H9 (cell line): Measurements from ENCODE around the gene GPC4. TPM values are rescaled to one million over a fixed set of nuclear protein-coding genes. Genes with fewer than 3 reads are reported as not detected.

Source experiments
- DNase-seq: peaks from one replicate; pipeline ENCODE4 v3.0.0-alpha.2; 2017
- H2AFZ ChIP-seq: one replicate; pipeline ENCODE4 v1.6.1; 2013; ENCODE audit warnings: mild to moderate bottlenecking, low read length, control low read depth, moderate library complexity
- H2AK5ac ChIP-seq: 2 replicates; pipeline ENCODE4 v1.6.1; 2013; ENCODE audit warnings: low read length, control low read depth, mixed read lengths; ENCODE audit not compliant: insufficient read length
- H2BK120ac ChIP-seq: one replicate; pipeline ENCODE4 v1.6.1; 2013; ENCODE audit warnings: low read depth, mild to moderate bottlenecking, low read length, control low read depth, inconsistent platforms; ENCODE audit not compliant: poor library complexity, severe bottlenecking
- H2BK12ac ChIP-seq: 2 replicates; pipeline ENCODE4 v1.6.1; 2013; ENCODE audit warnings: low read length, control low read depth, mixed read lengths, low read depth; ENCODE audit not compliant: insufficient read length
- H2BK15ac ChIP-seq: 2 replicates; pipeline ENCODE4 v1.6.1; 2013; ENCODE audit warnings: low read depth, low read length, control low read depth
- H2BK20ac ChIP-seq: one replicate; pipeline ENCODE4 v1.6.1; 2013; ENCODE audit warnings: low read depth, mild to moderate bottlenecking, low read length, control low read depth, inconsistent platforms; ENCODE audit not compliant: poor library complexity, severe bottlenecking
- H2BK5ac ChIP-seq: 2 replicates; pipeline ENCODE4 v1.6.1; 2013; ENCODE audit warnings: low read length, control low read depth, mixed read lengths; ENCODE audit not compliant: insufficient read length
- H3K14ac ChIP-seq: 2 replicates; pipeline ENCODE4 v1.6.1; 2013; ENCODE audit warnings: low read length, control low read depth; ENCODE audit not compliant: insufficient read depth
- H3K18ac ChIP-seq: 2 replicates; pipeline ENCODE4 v1.6.1; 2013; ENCODE audit warnings: low read depth, mild to moderate bottlenecking, mixed read lengths, low read length, control low read depth; ENCODE audit not compliant: insufficient read length
- H3K23ac ChIP-seq: 2 replicates; pipeline ENCODE4 v1.6.1; 2013; ENCODE audit warnings: low read length, control low read depth, mixed read lengths, low read depth; ENCODE audit not compliant: insufficient read length
- H3K23me2 ChIP-seq: 2 replicates; pipeline ENCODE4 v1.6.1; 2013; ENCODE audit warnings: low read depth, mild to moderate bottlenecking, mixed read lengths, low read length, control low read depth; ENCODE audit not compliant: insufficient read length, poor library complexity, severe bottlenecking
- H3K27ac ChIP-seq: 2 replicates; pipeline ENCODE4 v1.5.1; 2013; ENCODE audit warnings: low read length, control low read depth, mixed read lengths, low read depth; ENCODE audit not compliant: insufficient read length
- H3K27me3 ChIP-seq: 2 replicates; pipeline ENCODE4 v1.6.1; 2013; ENCODE audit warnings: low read length, control low read depth, inconsistent platforms; ENCODE audit not compliant: insufficient read depth
- H3K4ac ChIP-seq: 2 replicates; pipeline ENCODE4 v1.6.1; 2013; ENCODE audit warnings: low read depth, mild to moderate bottlenecking, control low read depth, inconsistent platforms, low read length, moderate library complexity
- H3K4me1 ChIP-seq: 2 replicates; pipeline ENCODE4 v1.6.1; 2013; ENCODE audit warnings: low read length, control low read depth, inconsistent platforms; ENCODE audit not compliant: insufficient read depth
- H3K4me2 ChIP-seq: 2 replicates; pipeline ENCODE4 v1.6.1; 2013; ENCODE audit warnings: low read length, control low read depth, mixed read lengths; ENCODE audit not compliant: insufficient read length, insufficient read depth
- H3K56ac ChIP-seq: 2 replicates; pipeline ENCODE4 v1.6.1; 2013; ENCODE audit warnings: low read depth, mild to moderate bottlenecking, mixed read lengths, low read length, control low read depth; ENCODE audit not compliant: insufficient read length
- H3K79me1 ChIP-seq: 2 replicates; pipeline ENCODE4 v1.6.1; 2013; ENCODE audit warnings: low read depth, mild to moderate bottlenecking, moderate library complexity, low read length, control low read depth, inconsistent platforms; ENCODE audit not compliant: insufficient read depth, poor library complexity, severe bottlenecking
- H3K79me2 ChIP-seq: 2 replicates; pipeline ENCODE4 v1.6.1; 2013; ENCODE audit warnings: low read length, control low read depth, inconsistent platforms; ENCODE audit not compliant: insufficient read depth
- H3K9ac ChIP-seq: 2 replicates; pipeline ENCODE4 v1.6.1; 2013; ENCODE audit warnings: low read length, control low read depth, mixed read lengths; ENCODE audit not compliant: insufficient read length; ENCODE audit errors: extremely low read depth
- H3K9me3 ChIP-seq: one replicate; pipeline ENCODE4 v1.6.1; 2013; ENCODE audit warnings: low read depth, low read length, inconsistent platforms; ENCODE audit not compliant: control insufficient read depth
- H3T11ph ChIP-seq: one replicate; pipeline ENCODE4 v1.6.1; 2013; ENCODE audit warnings: mild to moderate bottlenecking, low read length, control low read depth, inconsistent platforms
- H4K20me1 ChIP-seq: one replicate; pipeline ENCODE4 v1.6.1; 2013; ENCODE audit not compliant: control insufficient read depth, insufficient read length, insufficient read depth
- H4K5ac ChIP-seq: 2 replicates; pipeline ENCODE4 v1.6.1; 2013; ENCODE audit warnings: low read depth, mild to moderate bottlenecking, mixed read lengths, low read length, control low read depth; ENCODE audit not compliant: insufficient read length
- H4K8ac ChIP-seq: replicated peaks from 2 replicates; pipeline ENCODE4 v1.6.1; 2013; ENCODE audit warnings: low read length, control low read depth, mixed read lengths, low read depth; ENCODE audit not compliant: insufficient read length
- H4K91ac ChIP-seq: 2 replicates; pipeline ENCODE4 v1.6.1; 2013; ENCODE audit warnings: low read depth, mild to moderate bottlenecking, moderate library complexity, mixed read lengths, low read length, control low read depth; ENCODE audit not compliant: insufficient read length
- H3K27ac Mint-ChIP-seq, 3 experiments: 2 replicates in 2 of 3; 3 replicates in 1 of 3; pipeline ENCODE4 v1.8.0; 2020 to 2021; ENCODE audit warnings: mixed read lengths in 3 of 3, mild to moderate bottlenecking in 1 of 3, moderate library complexity in 1 of 3
- H3K27me3 Mint-ChIP-seq: 2 replicates; pipeline ENCODE4 v1.8.0; 2021; ENCODE audit warnings: low read depth, mild to moderate bottlenecking, moderate library complexity, mixed read lengths
- H3K36me3 Mint-ChIP-seq, 3 experiments: 2 replicates in 2 of 3; 3 replicates in 1 of 3; pipeline ENCODE4 v1.8.0; 2020 to 2021; ENCODE audit warnings: low read depth in 3 of 3, mixed read lengths in 3 of 3; ENCODE audit not compliant: insufficient read depth in 1 of 3
- H3K4me1 Mint-ChIP-seq, 2 experiments: 2 replicates each; pipeline ENCODE4 v1.8.0; 2020; ENCODE audit warnings: mixed read lengths in 2 of 2
- H3K4me3 Mint-ChIP-seq, 2 experiments: 2 replicates in 1 of 2; 3 replicates in 1 of 2; pipeline ENCODE4 v1.8.0; 2020 to 2021; ENCODE audit warnings: mild to moderate bottlenecking in 2 of 2, mixed read lengths in 2 of 2, moderate library complexity in 1 of 2
- H3K9me3 Mint-ChIP-seq, 2 experiments: 2 replicates in 1 of 2; 3 replicates in 1 of 2; pipeline ENCODE4 v1.8.0; 2020; ENCODE audit warnings: mild to moderate bottlenecking in 2 of 2, mixed read lengths in 2 of 2, moderate library complexity in 1 of 2
- WGBS: extraction: QIAGEN DNeasy Blood & Tissue Kit; methylation state at CpG from one replicate; pipeline ENCODE4 v1.1.7; 2013; ENCODE audit warnings: missing lambda C conversion rate, low lambda C conversion rate, mixed read lengths; ENCODE audit not compliant: insufficient read length; ENCODE audit errors: extremely low coverage; 5-methylcytosine and 5-hydroxymethylcytosine counted together
- total RNA-seq: library from RNA; stranded (reverse); gene quantifications from 2 replicates; pipeline ENCODE4 v1.2.1, GENCODE V29; 2021
- TF ChIP-seq, protein P1 (sequence below): fragments of 200-600 bp; sonication (generic); conservative IDR thresholded peaks from 3 replicates; pipeline ENCODE4 v1.8.0; 2021; ENCODE audit warnings: antibody characterized with exemption, mild to moderate bottlenecking

The GPC4 gene
- total RNA-seq, 1 experiment from 2014 or later: 416 TPM

DNA sequence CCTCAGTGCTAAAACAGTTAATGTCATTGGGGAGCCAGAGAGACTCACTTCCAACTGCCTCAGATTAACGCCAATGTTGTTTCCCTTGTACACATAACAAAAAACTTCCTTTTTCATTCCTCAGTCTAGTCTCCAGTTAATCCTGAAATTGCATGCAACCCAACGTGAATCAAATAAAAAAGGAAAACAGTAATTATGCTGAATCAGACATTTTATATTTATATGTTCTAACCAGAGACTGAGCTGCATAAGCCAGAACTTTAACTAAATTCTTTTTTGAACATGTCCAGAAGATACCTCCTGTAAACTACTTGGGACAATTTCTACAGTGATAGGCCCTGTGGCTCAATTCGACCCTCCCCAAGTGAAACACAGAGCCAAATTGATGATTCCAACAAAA is 4.7 kb downstream of the GPC4 start:
- H2BK20ac ChIP-seq: no peak overlapping the region
- no peaks in the 10 kb centered on the region for H3K9me3 ChIP-seq
- no peak for DNase-seq
- no peak overlapping the region for H2AK5ac ChIP-seq
- H3T11ph ChIP-seq: no peak overlapping the region
- H3K4me1 ChIP-seq: peaks cover 15% of the 10 kb centered on the region; the same call in 1 of the 2 replicates
- Mint-ChIP-seq H3K36me3 (peaks cover 60 to 80% (median 76%) of the 10 kb centered on the region in 3 experiments), H3K4me3 (peak overlapping the region; percentile 87 to 98), H3K9me3 (peaks cover 0 to 3% of the 10 kb centered on the region in 2 experiments; a peak in 3 of 5 replicates), H3K4me1 (peaks cover 55 to 56% of the 10 kb centered on the region in 2 experiments), H3K27me3 (no peaks in the 10 kb centered on the region), H3K27ac (no peak overlapping the region)
- TF ChIP-seq, protein P1, sequence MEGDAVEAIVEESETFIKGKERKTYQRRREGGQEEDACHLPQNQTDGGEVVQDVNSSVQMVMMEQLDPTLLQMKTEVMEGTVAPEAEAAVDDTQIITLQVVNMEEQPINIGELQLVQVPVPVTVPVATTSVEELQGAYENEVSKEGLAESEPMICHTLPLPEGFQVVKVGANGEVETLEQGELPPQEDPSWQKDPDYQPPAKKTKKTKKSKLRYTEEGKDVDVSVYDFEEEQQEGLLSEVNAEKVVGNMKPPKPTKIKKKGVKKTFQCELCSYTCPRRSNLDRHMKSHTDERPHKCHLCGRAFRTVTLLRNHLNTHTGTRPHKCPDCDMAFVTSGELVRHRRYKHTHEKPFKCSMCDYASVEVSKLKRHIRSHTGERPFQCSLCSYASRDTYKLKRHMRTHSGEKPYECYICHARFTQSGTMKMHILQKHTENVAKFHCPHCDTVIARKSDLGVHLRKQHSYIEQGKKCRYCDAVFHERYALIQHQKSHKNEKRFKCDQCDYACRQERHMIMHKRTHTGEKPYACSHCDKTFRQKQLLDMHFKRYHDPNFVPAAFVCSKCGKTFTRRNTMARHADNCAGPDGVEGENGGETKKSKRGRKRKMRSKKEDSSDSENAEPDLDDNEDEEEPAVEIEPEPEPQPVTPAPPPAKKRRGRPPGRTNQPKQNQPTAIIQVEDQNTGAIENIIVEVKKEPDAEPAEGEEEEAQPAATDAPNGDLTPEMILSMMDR: no peak
- no peak overlapping the region for H4K5ac ChIP-seq
- peaks cover 16% of the 10 kb centered on the region for H3K23me2 ChIP-seq
- no peak overlapping the region for H3K9ac ChIP-seq
- no peak overlapping the region for H3K14ac ChIP-seq
- H4K20me1 ChIP-seq: peaks cover 2% of the 10 kb centered on the region
- H2BK5ac ChIP-seq: no peak overlapping the region
- no peak overlapping the region for H3K23ac ChIP-seq
- no peak overlapping the region for H4K8ac ChIP-seq
- no peak overlapping the region for H2BK15ac ChIP-seq
- H3K56ac ChIP-seq: no peak overlapping the region
- H3K18ac ChIP-seq: no peak overlapping the region
- peak overlapping the region; percentile 99 for H3K4me2 ChIP-seq
- H2AFZ ChIP-seq: no peak overlapping the region
- no peak overlapping the region for H2BK120ac ChIP-seq
- H3K27me3 ChIP-seq: no peaks in the 10 kb centered on the region
- no peak overlapping the region for H3K4ac ChIP-seq
- no peaks in the 10 kb centered on the region for H3K79me1 ChIP-seq
- no peak overlapping the region for H4K91ac ChIP-seq
- no CpG with 5 or more reads among the region's 3 CpGs for WGBS
- H2BK12ac ChIP-seq: no peak overlapping the region
- H3K79me2 ChIP-seq: peaks cover 86% of the 10 kb centered on the region
- no peak overlapping the region for H3K27ac ChIP-seq
